HEK293 (cell line): ENCODE results near the gene ALDH16A1.
A peak's percentile ranks its signal among the peaks of the same experiment; 100 is the strongest.

Experiments
- CTCF ChIA-PET: fragments of 350-600 bp; formaldehyde crosslinking; extraction: SDS; loops from one replicate; lab custom pipeline; 2021; ENCODE audit warnings: antibody characterized with exemption; lab: Yijun Ruan, JAX
- POLR2A ChIA-PET: fragments of 300-600 bp; formaldehyde crosslinking; extraction: SDS; loops from one replicate; lab custom pipeline; 2020; ENCODE audit warnings: antibody characterized with exemption, inconsistent platforms; lab: Yijun Ruan, JAX
- H3K27ac ChIP-seq: fragments of 200-500 bp; sonication (Bioruptor generic); 2 replicates; pipeline ENCODE4 v1.5.1; 2014; ENCODE audit warnings: low read depth, low read length, control low read depth, inconsistent platforms; ENCODE audit errors: extremely low read depth
- H3K36me3 ChIP-seq, 2 experiments: fragments of 200-500 bp in 1 of 2; sonication (Bioruptor generic) in 1 of 2; 1 replicate in 1 of 2; 2 replicates in 1 of 2; pipeline ENCODE4 v1.5.1; 2014 to 2017; ENCODE audit warnings: inconsistent platforms in 2 of 2, low read length in 2 of 2; ENCODE audit not compliant: control insufficient read depth in 2 of 2, insufficient read depth in 1 of 2
- H3K4me1 ChIP-seq: fragments of 200-500 bp; sonication (Bioruptor generic); 2 replicates; pipeline ENCODE4 v1.5.1; 2014; ENCODE audit warnings: mild to moderate bottlenecking, low read length, inconsistent platforms; ENCODE audit not compliant: control insufficient read depth, insufficient read depth
- H3K4me3 ChIP-seq: 2 replicates; pipeline ENCODE4 v1.5.1; 2011; ENCODE audit warnings: low read depth, mild to moderate bottlenecking, control low read depth, low read length, moderate library complexity
- H3K9me3 ChIP-seq: fragments of 200-500 bp; sonication (Bioruptor generic); 2 replicates; pipeline ENCODE4 v1.5.1; 2014; ENCODE audit warnings: low read depth, low read length, inconsistent platforms; ENCODE audit not compliant: control insufficient read depth, insufficient read depth
- ATF2 ChIP-seq: fragments of 450-650 bp; formaldehyde crosslinking; IDR thresholded peaks from 2 replicates; pipeline ENCODE4 v1.5.1; 2016; ENCODE audit warnings: missing biosample characterization, missing genetic modification characterization, low read depth
- KLF10 ChIP-seq: fragments of 450-650 bp; IDR thresholded peaks from 2 replicates; pipeline ENCODE4 v1.5.1; 2018; ENCODE audit warnings: missing biosample characterization, mild to moderate bottlenecking, missing genetic modification characterization
- MZF1 ChIP-seq: fragments of 450-650 bp; formaldehyde crosslinking; IDR thresholded peaks from 2 replicates; pipeline ENCODE4 v1.5.1; 2017; ENCODE audit warnings: missing biosample characterization, missing genetic modification characterization, borderline replicate concordance
- PRDM1 ChIP-seq: fragments of 450-650 bp; formaldehyde crosslinking; IDR thresholded peaks from 2 replicates; pipeline ENCODE4; 2016; ENCODE audit warnings: missing biosample characterization, missing genetic modification characterization
- SCRT2 ChIP-seq: fragments of 450-650 bp; formaldehyde crosslinking; IDR thresholded peaks from 2 replicates; pipeline ENCODE4 v1.5.1; 2016; ENCODE audit warnings: missing biosample characterization, missing genetic modification characterization
- SP2 ChIP-seq: fragments of 450-650 bp; formaldehyde crosslinking; IDR thresholded peaks from 2 replicates; pipeline ENCODE4 v1.5.1; 2016; ENCODE audit warnings: missing biosample characterization, missing genetic modification characterization
- ZBTB49 ChIP-seq: fragments of 450-650 bp; formaldehyde crosslinking; IDR thresholded peaks from 2 replicates; pipeline ENCODE4 v1.5.1; 2016; ENCODE audit warnings: missing biosample characterization, missing genetic modification characterization, low read depth
- ZNF175 ChIP-seq: fragments of 450-650 bp; formaldehyde crosslinking; IDR thresholded peaks from 2 replicates; pipeline ENCODE4 v1.5.1; 2016; ENCODE audit warnings: missing biosample characterization, missing genetic modification characterization
- ZNF202 ChIP-seq: fragments of 450-650 bp; formaldehyde crosslinking; IDR thresholded peaks from 2 replicates; pipeline ENCODE4 v1.5.1; 2016; ENCODE audit warnings: missing biosample characterization, missing genetic modification characterization, borderline replicate concordance
- ZNF391 ChIP-seq: fragments of 450-650 bp; formaldehyde crosslinking; IDR thresholded peaks from 2 replicates; pipeline ENCODE4 v1.5.1; 2016; ENCODE audit warnings: low read depth, missing biosample characterization, missing genetic modification characterization, borderline replicate concordance
- ZNF544 ChIP-seq: fragments of 450-650 bp; formaldehyde crosslinking; IDR thresholded peaks from 2 replicates; pipeline ENCODE4 v1.5.0; 2017; ENCODE audit warnings: missing biosample characterization, missing genetic modification characterization
- ZNF548 ChIP-seq: fragments of 450-650 bp; formaldehyde crosslinking; IDR thresholded peaks from 2 replicates; pipeline ENCODE4 v1.5.1; 2016; ENCODE audit warnings: missing biosample characterization, missing genetic modification characterization
- ZNF791 ChIP-seq: fragments of 450-650 bp; formaldehyde crosslinking; IDR thresholded peaks from 2 replicates; pipeline ENCODE4 v1.5.1; 2016; ENCODE audit warnings: missing biosample characterization, missing genetic modification characterization
- ZSCAN5A ChIP-seq: fragments of 450-650 bp; formaldehyde crosslinking; IDR thresholded peaks from 2 replicates; pipeline ENCODE4 v1.5.1; 2016; ENCODE audit warnings: missing biosample characterization, missing genetic modification characterization

ALDH16A1 gene

GRCh38 chr19:49407079-49407478, 45.9 kb upstream of the ALDH16A1 start (continued):
- TF ChIP-seq ZNF791 (tag by site-specific recombination) (no peak), SP2 (tag by site-specific recombination) (no peak), ZBTB49 (tag by site-specific recombination) (no peak), ZNF175 (tag by site-specific recombination) (no peak), MZF1 (tag by site-specific recombination) (no peak), ZNF391 (tag by site-specific recombination) (no peak), ZSCAN5A (tag by site-specific recombination) (no peak)

GRCh38 chr19:49407482-49408015, 45.5 kb upstream of the ALDH16A1 start:
- Histone ChIP-seq H3K9me3 (no peaks in the 10 kb centered on the region), H3K4me1 (peaks cover 10% of the 10 kb centered on the region), H3K4me3 (no peak overlapping the region), H3K27ac (no peak overlapping the region), H3K36me3 (no peaks in the 10 kb centered on the region)
- ChIA-PET POLR2A (interaction anchor here (0.9 kb wide), 1 partner anchor 13 kb away, joined by 3 read pairs; no protein-coding TSS in a partner anchor), CTCF (interaction anchor here (1.0 to 1.6 kb wide), 2 partner anchors 8 to 66 kb away, joined by 3 to 4 read pairs; no protein-coding TSS in a partner anchor)
- TF ChIP-seq ZNF548 (tag by site-specific recombination), result no peak
- 0 out of 2 replicates have a peak, but pooled peaks have one; percentile 23 for TF ChIP-seq PRDM1 (tag by site-specific recombination)
- TF ChIP-seq ZNF544 (tag by site-specific recombination), result no peak
- TF ChIP-seq, all 188 proteins: peak for 1

GRCh38 chr19:49408816-49409440, 44.1 kb upstream of the ALDH16A1 start:
- CTCF ChIA-PET, result interaction anchor here (0.8 to 6.9 kb wide), 3 partner anchors 12 to 108 kb away, joined by 3 to 28 read pairs (median 11); no protein-coding TSS in a partner anchor

More at GRCh38 chr19:49408816-49409440, 44.1 kb upstream of the ALDH16A1 start:
- H3K4me1 ChIP-seq, result peaks cover 4% of the 10 kb centered on the region; the same call in 1 of the 2 replicates
- H3K9me3 ChIP-seq, result no peaks in the 10 kb centered on the region
- TF ChIP-seq ZNF202 (tag by site-specific recombination) (no peak), ATF2 (tag by site-specific recombination) (no peak), SCRT2 (tag by site-specific recombination) (peak; percentile 71), KLF10 (tag by site-specific recombination) (no peak)
- H3K4me3 ChIP-seq, result no peak overlapping the region
- no peaks in the 10 kb centered on the region for H3K36me3 ChIP-seq
- H3K27ac ChIP-seq, result no peak overlapping the region
- POLR2A ChIA-PET, result no interaction called here
